ENCODE measurements around the gene LRRFIP2. TPM values are rescaled to one million over a fixed set of nuclear protein-coding genes. Genes with fewer than 3 reads are reported as not detected.

LRRFIP2 gene
- total and polyA plus RNA-seq, 2 donors: 30.0 to 51.0 TPM

DNA sequence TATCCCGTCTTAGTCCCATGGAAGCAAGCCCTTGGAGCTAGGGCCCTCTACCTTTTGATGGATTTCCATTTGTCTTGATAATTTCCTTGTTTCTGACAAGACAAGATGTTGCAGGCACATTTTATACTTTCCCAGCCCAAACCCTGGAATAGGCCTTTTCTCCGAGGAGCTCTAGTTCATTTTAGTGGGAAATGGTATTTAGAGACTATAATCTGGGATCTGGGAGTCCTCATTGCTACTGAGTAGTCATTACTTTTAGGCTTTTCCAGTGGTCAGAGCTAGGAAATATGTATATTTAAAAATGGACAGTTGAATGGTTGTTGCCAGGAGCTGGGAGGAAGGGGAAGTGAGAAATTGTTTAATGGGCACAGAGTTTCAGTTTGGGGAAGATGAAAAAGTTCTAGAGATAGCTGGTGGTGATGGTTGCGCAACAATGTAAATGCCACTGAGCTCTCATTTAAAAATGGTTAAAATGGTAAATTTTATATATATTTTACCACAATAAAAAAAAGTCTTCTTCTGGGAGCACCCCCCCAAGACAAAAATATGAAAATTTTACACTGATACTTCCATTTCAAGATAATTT, 149.5 kb downstream of the LRRFIP2 start:
- 94% methylated on average over 3 of the region's 3 CpGs for WGBS
- Histone ChIP-seq H3K4me1 (ENCODE audit: insufficient read depth) (no peaks in the 10 kb centered on the region), H3K36me3 (ENCODE audit: insufficient read depth) (peaks cover 11% of the 10 kb centered on the region), H3K27ac (ENCODE audit: low read depth) (no peak overlapping the region), H3K4me3 (ENCODE audit: low read depth, low read length) (no peak overlapping the region)
- no peak for DNase-seq (ENCODE audit: extremely low spot score)

DNA sequence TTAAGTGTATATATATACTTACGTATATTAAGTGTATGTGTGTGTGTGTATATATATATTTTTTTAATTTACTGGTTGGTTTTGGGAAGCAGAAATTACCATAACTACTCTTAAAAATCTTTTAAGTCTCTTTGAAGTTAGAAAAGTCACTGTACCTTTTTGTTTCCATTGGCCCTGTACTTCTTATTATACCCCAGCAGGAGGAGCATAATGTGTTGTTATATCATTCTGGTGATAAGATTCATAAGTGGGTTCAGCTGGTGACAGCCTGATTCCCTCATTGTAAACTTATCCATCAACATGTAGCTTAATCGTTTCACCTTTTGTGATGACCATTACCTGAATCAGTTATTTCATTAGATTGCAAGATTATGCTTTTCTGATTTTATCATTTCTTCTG, 150.3 kb downstream of the LRRFIP2 start:
- Histone ChIP-seq H3K4me3 (ENCODE audit: low read depth, low read length) (no peak overlapping the region), H3K27ac (ENCODE audit: low read depth) (no peak overlapping the region), H3K36me3 (ENCODE audit: insufficient read depth) (peaks cover 11% of the 10 kb centered on the region), H3K4me1 (ENCODE audit: insufficient read depth) (no peaks in the 10 kb centered on the region)
- 93% methylated on average over 2 of the region's 2 CpGs for WGBS
- no peak for DNase-seq (ENCODE audit: extremely low spot score)

DNA sequence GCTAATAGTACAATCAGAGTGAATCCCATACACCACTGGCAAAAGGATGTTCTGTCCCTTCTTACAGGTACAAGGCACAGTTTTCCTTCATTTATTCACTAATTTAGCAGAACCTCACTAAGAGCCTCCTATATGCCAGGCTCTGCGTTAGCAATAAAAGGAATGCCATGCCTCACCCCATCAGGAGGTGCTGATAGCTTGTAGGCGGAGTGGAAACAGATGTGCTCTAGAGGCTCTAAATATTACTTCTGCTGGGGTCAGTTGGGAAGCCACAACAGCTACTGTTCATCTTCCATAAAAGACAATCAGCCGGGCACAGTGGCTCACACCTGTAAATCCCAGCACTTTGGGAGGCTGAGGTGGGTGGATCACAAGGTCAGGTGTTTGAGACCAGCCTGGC, 156.7 kb downstream of the LRRFIP2 start:
- 96% methylated on average over 3 of the region's 3 CpGs for WGBS
- Histone ChIP-seq H3K36me3 (ENCODE audit: insufficient read depth) (peaks cover 10% of the 10 kb centered on the region), H3K27ac (ENCODE audit: low read depth) (no peak overlapping the region), H3K4me3 (ENCODE audit: low read depth, low read length) (no peak overlapping the region), H3K4me1 (ENCODE audit: insufficient read depth) (no peaks in the 10 kb centered on the region)
- DNase-seq (ENCODE audit: extremely low spot score): no peak

DNA sequence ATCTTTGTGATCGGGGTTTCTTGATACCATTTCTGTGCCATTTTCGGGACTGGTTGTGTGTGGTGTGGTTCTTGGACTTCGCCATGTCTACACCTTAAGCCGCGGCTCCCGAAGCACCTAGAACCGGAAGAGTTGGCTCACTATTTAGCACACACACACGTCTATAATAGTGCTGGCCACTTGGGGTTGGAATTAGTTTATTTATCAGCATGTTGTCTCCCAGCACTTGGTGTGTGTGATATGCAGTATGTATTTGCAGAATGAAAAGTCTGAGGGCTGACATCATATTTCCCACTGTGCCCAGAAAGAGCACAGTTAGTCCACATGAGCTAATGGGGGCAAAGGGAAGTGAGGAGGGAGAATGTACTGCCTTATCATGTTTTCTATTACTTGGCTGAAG, 157.5 kb downstream of the LRRFIP2 start:
- no peak for DNase-seq (ENCODE audit: extremely low spot score)
- Histone ChIP-seq H3K36me3 (ENCODE audit: insufficient read depth) (peaks cover 12% of the 10 kb centered on the region), H3K4me1 (ENCODE audit: insufficient read depth) (no peaks in the 10 kb centered on the region), H3K27ac (ENCODE audit: low read depth) (no peak overlapping the region), H3K4me3 (ENCODE audit: low read depth, low read length) (no peak overlapping the region)
- 92% methylated on average over 8 of the region's 8 CpGs for WGBS

DNA sequence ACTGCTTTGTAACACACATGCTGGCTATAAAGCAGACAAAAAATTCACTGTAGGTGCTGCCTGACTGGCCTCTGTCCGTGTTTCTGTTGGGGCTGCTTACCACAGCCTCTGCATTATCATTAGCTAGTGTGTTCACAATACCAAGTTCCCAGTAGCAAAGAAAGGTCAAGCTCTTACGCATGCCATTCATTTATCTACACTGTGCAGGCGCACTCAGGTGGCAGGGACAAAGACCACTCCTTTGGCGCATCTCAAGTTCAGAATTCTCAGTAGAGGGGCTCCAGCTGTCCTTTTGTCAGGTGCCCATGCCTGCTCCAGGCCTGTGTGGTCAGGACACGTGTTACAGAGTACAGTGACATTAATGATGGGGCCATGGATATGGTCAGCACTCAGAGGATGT, 158.7 kb downstream of the LRRFIP2 start:
- H3K4me1 ChIP-seq (ENCODE audit: insufficient read depth): no peaks in the 10 kb centered on the region
- no peak overlapping the region for H3K4me3 ChIP-seq (ENCODE audit: low read depth, low read length)
- H3K36me3 ChIP-seq (ENCODE audit: insufficient read depth): peaks cover 15% of the 10 kb centered on the region
- no peak overlapping the region for H3K27ac ChIP-seq (ENCODE audit: low read depth)
- WGBS: 89% methylated on average over 5 of the region's 5 CpGs
- no peak for DNase-seq (ENCODE audit: extremely low spot score)

DNA sequence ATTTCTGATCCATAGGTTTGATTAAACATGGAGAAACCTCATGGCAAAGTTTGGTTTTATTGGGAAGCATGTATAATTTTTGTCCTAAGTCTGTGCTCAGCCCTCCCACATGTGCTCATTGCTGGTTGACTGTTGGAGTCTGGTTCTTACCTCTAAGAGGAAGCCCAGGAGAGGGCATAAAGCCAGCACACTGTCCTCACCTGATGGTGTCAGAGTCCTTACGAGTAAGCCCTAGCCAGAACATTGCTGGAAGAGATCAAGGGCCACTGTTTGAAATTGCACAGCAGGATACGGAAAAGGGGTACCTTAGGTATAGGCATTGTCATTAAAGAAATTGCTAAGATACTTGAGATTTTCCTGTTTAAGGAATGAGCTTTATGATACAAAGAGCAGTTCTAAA, 159.8 kb downstream of the LRRFIP2 start:
- H3K36me3 ChIP-seq (ENCODE audit: insufficient read depth): peaks cover 9% of the 10 kb centered on the region
- WGBS: 62% methylated on average over 2 of the region's 2 CpGs

More for the DNA sequence above, 159.8 kb downstream of the LRRFIP2 start:
- DNase-seq (ENCODE audit: extremely low spot score): no peak
- Histone ChIP-seq H3K4me1 (ENCODE audit: insufficient read depth) (no peaks in the 10 kb centered on the region), H3K27ac (ENCODE audit: low read depth) (no peak overlapping the region), H3K4me3 (ENCODE audit: low read depth, low read length) (no peak overlapping the region)

Small RNA genes within 50 kb of the gene (small RNA-seq; reads per million reads assigned to genes)
- gene RF00019: not detected
- gene RNU6-1301P: not detected

Other genes starting within 250 kb of the LRRFIP2 start
- gene TRANK1, start 229.5 kb downstream of the LRRFIP2 start, total RNA-seq: 40.1 TPM
- gene TRANK1, start 229.5 kb downstream of the LRRFIP2 start, polyA plus RNA-seq: 12.5 TPM
- 37.9 TPM for gene EPM2AIP1, start 181.5 kb downstream of the LRRFIP2 start, total RNA-seq
- 8.2 TPM for gene EPM2AIP1, start 181.5 kb downstream of the LRRFIP2 start, polyA plus RNA-seq
- gene MLH1, start 181.1 kb downstream of the LRRFIP2 start, total RNA-seq: 66.9 TPM
- 24.6 TPM for gene MLH1, start 181.1 kb downstream of the LRRFIP2 start, polyA plus RNA-seq
- 130 TPM for gene GOLGA4, start 68.7 kb upstream of the LRRFIP2 start, total RNA-seq
- 27.0 TPM for gene GOLGA4, start 68.7 kb upstream of the LRRFIP2 start, polyA plus RNA-seq